WI38 (cell line): ENCODE results near the gene TRPV2.
A peak's percentile ranks its signal among the peaks of the same experiment; 100 is the strongest.

Experiments used
- H3K4me3 ChIP-seq: 2 replicates; pipeline ENCODE4 v1.5.1; 2011; ENCODE audit warnings: low read depth, mild to moderate bottlenecking, control low read depth, low read length
- CTCF ChIP-seq: IDR thresholded peaks from 2 replicates; pipeline ENCODE4 v1.5.1; 2012; ENCODE audit warnings: low read depth, mild to moderate bottlenecking, control low read depth, low read length

TRPV2 gene

GRCh38 chr17:16440901-16441629, 25.7 kb downstream of the TRPV2 start:
- H3K4me3 ChIP-seq, result peak overlapping the region; percentile 100
- no peak for TF ChIP-seq CTCF

GRCh38 chr17:16442141-16442540, 26.8 kb downstream of the TRPV2 start:
- H3K4me3 ChIP-seq, result peak overlapping the region; percentile 12; the same call in 1 of the 2 replicates
- no peak for TF ChIP-seq CTCF

GRCh38 chr17:16442594-16443510, 27.5 kb downstream of the TRPV2 start:
- TF ChIP-seq CTCF, result no peak
- H3K4me3 ChIP-seq, result no peak overlapping the region

- no peak for TF ChIP-seq CTCF
- no peak overlapping the region for H3K4me3 ChIP-seq
These were observed 28.3 kb downstream of the TRPV2 start for GRCh38 chr17:16443511-16444257.

GRCh38 chr17:16444258-16444886, 29.0 kb downstream of the TRPV2 start:
- no peak for TF ChIP-seq CTCF
- no peak overlapping the region for H3K4me3 ChIP-seq

- no peak overlapping the region for H3K4me3 ChIP-seq
- TF ChIP-seq CTCF, result no peak
These were observed 31.1 kb downstream of the TRPV2 start for GRCh38 chr17:16446338-16446983.
